ENCODE measurements around the gene TM4SF4.

TM4SF4 gene

DNA sequence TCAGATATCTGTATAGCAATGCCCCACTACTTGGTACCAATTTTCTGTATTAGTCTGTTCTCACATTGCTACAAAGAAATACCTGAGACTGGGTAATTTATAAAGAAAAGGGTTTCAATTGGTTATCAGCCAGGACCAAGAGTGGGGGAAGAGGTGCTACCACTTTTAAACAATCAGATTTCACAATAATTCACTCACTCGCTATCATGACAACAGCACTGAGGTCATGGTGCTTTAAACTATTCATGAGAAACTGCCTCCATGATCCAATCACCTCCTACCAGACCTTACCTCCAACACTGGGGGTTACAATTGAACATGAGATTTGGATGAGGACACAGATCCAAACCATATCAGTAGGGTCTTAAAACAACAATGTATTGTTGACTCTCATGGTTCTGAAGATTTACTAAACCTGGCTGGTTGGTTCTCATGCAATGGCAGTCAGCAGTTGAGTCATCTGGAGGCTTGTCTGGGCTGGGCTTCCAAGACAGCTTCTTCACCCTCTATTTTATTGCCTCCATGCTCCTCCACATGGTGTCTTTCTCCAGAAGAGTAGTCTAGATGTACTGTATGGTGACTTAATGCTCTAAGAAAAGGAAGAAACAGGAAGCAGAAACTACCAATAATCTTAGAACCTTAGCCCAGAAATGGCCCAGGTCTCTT lies 21.2 kb upstream of the TM4SF4 start:
- TF ChIP-seq, protein P1, sequence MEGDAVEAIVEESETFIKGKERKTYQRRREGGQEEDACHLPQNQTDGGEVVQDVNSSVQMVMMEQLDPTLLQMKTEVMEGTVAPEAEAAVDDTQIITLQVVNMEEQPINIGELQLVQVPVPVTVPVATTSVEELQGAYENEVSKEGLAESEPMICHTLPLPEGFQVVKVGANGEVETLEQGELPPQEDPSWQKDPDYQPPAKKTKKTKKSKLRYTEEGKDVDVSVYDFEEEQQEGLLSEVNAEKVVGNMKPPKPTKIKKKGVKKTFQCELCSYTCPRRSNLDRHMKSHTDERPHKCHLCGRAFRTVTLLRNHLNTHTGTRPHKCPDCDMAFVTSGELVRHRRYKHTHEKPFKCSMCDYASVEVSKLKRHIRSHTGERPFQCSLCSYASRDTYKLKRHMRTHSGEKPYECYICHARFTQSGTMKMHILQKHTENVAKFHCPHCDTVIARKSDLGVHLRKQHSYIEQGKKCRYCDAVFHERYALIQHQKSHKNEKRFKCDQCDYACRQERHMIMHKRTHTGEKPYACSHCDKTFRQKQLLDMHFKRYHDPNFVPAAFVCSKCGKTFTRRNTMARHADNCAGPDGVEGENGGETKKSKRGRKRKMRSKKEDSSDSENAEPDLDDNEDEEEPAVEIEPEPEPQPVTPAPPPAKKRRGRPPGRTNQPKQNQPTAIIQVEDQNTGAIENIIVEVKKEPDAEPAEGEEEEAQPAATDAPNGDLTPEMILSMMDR (IDR thresholded peaks at IDR 0.05; ENCODE audit: insufficient read depth, missing control alignments): no peak
- DNase-seq (ENCODE audit: insufficient read length, low spot score) (no peak), FAIRE-seq (no peak)

DNA sequence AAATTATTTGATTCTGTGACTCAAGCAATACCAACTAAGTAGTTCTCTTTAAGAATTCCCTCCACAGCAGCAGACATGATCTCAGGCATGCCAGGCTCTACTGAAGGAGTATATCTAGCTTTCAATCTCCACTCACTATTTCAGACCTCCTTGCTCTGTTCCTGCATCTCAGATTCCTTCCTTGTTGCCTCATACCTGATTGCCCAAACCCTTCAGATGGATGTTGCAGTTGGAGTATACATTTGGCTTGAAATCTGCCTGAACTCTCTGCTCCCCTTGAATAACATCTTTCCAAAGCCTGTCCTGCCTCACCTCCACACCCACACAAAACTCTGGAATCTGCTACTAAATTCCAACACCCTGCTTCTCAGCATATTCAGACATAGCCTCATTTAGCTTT lies 19.8 kb upstream of the TM4SF4 start:
- FAIRE-seq (no peak), DNase-seq (ENCODE audit: insufficient read length, low spot score) (no peak)
- TF ChIP-seq, protein P1 (IDR thresholded peaks at IDR 0.05; ENCODE audit: insufficient read depth, missing control alignments): no peak

DNA sequence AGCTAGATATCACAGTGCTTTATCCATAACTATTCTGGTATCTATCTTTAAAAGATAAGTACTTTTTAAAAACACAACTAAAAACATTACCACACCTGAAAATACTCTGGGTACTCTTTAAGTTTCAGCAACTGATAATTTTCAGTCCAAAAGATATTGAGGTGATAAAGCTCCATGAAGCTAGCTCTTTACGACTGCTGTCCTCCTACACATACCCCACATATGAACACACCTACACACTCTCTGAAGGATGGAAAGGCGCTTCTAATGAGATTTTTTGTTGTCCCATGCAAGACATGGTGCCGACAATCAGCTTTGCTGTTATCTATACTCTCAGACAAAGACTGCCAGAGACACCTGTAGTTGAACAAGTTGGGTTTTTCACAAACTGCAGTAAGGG lies 19.1 kb upstream of the TM4SF4 start:
- DNase-seq (ENCODE audit: insufficient read length, low spot score) (no peak), FAIRE-seq (no peak)
- TF ChIP-seq, protein P1 (IDR thresholded peaks at IDR 0.05; ENCODE audit: insufficient read depth, missing control alignments): no peak

DNA sequence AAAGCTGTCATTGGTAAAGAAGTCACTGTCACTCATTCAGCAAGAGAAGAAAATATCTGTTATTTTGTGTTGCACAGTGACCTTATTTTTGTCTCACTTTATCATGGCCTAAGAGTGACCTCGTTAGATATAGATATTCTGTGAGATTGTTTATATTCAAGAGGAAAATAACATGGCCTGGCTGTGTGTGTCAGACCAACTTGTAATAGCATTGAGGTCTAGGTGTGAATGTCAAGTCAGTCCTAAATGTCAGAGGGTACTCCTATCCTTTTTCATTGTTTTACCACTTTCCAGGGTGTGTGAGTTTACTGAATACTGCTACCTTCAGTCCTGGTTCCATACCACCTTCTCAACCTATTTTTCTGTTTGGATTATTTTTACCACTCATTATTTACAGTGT lies 18.5 kb upstream of the TM4SF4 start:
- TF ChIP-seq, protein P1 (IDR thresholded peaks at IDR 0.05; ENCODE audit: insufficient read depth, missing control alignments): no peak
- DNase-seq (ENCODE audit: insufficient read length, low spot score) (no peak), FAIRE-seq (no peak)

DNA sequence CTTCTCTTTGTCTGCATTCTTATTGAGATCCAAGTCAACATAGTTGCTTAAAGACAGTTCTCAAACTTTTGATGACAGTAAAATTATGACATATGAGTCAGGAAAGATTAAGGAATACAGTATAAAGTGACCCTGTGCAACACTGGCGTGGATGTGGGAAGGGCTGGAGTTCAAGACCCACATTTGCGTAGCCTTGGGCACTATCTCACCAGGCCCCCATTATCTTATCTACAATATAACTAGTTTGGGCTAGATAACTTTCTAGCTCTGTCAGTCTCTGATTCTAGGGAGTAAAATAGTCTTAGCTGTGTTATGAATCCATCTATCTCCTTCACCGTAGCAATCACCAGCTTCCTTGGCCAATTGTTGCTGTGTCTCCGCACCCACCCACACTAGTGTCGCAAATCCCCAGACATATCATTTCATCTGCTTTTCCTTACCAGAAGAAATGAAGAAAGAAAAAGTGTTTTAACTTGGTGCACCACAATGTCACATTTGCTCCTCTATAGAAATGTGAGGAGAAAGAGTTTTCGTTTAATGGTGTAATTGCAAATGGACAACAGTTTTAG lies 14.9 kb upstream of the TM4SF4 start:
- no peak for FAIRE-seq
- TF ChIP-seq, protein P1 (IDR thresholded peaks at IDR 0.05; ENCODE audit: insufficient read depth, missing control alignments): no peak

DNA sequence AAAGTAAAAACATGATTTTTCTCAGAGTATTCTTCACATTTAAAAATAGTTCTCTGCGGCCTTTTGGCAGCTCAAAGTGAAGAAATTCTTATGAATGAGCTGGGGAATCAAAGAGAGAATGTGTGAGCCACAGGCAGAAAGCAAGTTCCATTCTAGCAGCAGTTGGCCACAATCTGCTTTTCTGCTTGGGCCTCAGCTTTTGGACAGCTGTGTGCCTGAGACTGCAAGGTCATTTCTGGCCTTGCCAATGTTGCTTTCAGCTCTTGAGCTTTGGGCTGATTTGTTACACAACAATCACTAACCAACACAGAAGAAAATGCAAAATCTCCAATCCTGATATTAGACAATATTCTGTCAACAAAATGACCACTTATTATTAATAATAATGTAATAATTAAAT lies 14.4 kb upstream of the TM4SF4 start:
- no peak for FAIRE-seq
- DNase-seq (ENCODE audit: insufficient read length, low spot score): no peak

More for the DNA sequence above, 14.9 kb upstream of the TM4SF4 start:
- DNase-seq (ENCODE audit: insufficient read length, low spot score): no peak

DNA sequence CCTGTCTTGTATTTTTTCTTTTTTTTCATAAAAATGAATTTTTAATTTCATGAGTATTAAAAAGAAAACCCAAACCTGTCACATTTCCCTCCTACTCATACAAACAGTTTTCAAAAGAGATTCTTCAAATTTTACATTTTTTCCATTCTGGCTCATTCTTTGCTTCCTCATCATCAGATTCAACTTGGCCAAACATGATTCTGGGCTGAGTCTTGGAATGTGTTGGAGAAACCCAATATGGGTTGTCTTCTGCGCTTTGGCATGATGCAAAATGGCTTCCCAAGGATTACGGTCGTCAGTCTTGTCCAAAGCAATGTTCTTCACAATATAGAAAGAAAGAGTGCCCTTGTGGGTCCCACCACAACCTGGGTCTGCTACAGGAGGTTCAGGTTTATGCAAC lies 12.4 kb upstream of the TM4SF4 start:
- DNase-seq (ENCODE audit: insufficient read length, low spot score) (no peak), FAIRE-seq (no peak)
- TF ChIP-seq, protein P1 (IDR thresholded peaks at IDR 0.05; ENCODE audit: insufficient read depth, missing control alignments): no peak

More for the DNA sequence above, 14.4 kb upstream of the TM4SF4 start:
- TF ChIP-seq, protein P1 (IDR thresholded peaks at IDR 0.05; ENCODE audit: insufficient read depth, missing control alignments): no peak

Measured in D721Med (cell line).